RWPE2 (cell line): ENCODE results near the gene CLDN9.
A peak's percentile ranks its signal among the peaks of the same experiment; 100 is the strongest.

Experiments
- ATAC-seq: fragments of 200-7000 bp; cut with Tn5 transposase; 3 replicates; pipeline ENCODE4 v1.9.1; 2021; ENCODE audit warnings: low read depth
- DNase-seq: peaks from one replicate; pipeline ENCODE4 v3.0.0-alpha.2; 2020; ENCODE audit warnings: low spot score
- H3K27ac ChIP-seq: fragments of 450-650 bp; 2 replicates; pipeline ENCODE4 v1.5.1; 2017; ENCODE audit warnings: mild to moderate bottlenecking; ENCODE audit not compliant: poor library complexity, severe bottlenecking
- H3K27me3 ChIP-seq: fragments of 250-450 bp; sonication (Bioruptor Pico); 2 replicates; pipeline ENCODE4 v1.5.1; 2021; ENCODE audit warnings: mild to moderate bottlenecking, moderate library complexity; ENCODE audit not compliant: insufficient read depth, poor library complexity, severe bottlenecking
- H3K36me3 ChIP-seq: fragments of 250-450 bp; sonication (Bioruptor Pico); 2 replicates; pipeline ENCODE4 v1.5.1; 2020; ENCODE audit warnings: low read depth, mild to moderate bottlenecking, moderate library complexity
- H3K4me1 ChIP-seq: fragments of 250-450 bp; sonication (Bioruptor Pico); 2 replicates; pipeline ENCODE4 v1.5.1; 2021; ENCODE audit warnings: mild to moderate bottlenecking, moderate library complexity; ENCODE audit not compliant: insufficient read depth, poor library complexity, severe bottlenecking
- H3K4me3 ChIP-seq: fragments of 250-450 bp; sonication (Bioruptor Pico); 2 replicates; pipeline ENCODE4 v1.5.1; 2021; ENCODE audit warnings: mild to moderate bottlenecking, moderate library complexity; ENCODE audit not compliant: severe bottlenecking
- H3K9me3 ChIP-seq: fragments of 250-450 bp; sonication (Bioruptor Pico); 2 replicates; pipeline ENCODE4 v1.5.1; 2021; ENCODE audit warnings: mild to moderate bottlenecking, moderate library complexity; ENCODE audit not compliant: severe bottlenecking
- CTCF ChIP-seq: fragments of 450-650 bp; IDR thresholded peaks from one replicate; pipeline ENCODE4 v1.5.1; 2017; ENCODE audit warnings: mild to moderate bottlenecking, moderate library complexity; ENCODE audit not compliant: poor library complexity, severe bottlenecking

Gene CLDN9

DNA sequence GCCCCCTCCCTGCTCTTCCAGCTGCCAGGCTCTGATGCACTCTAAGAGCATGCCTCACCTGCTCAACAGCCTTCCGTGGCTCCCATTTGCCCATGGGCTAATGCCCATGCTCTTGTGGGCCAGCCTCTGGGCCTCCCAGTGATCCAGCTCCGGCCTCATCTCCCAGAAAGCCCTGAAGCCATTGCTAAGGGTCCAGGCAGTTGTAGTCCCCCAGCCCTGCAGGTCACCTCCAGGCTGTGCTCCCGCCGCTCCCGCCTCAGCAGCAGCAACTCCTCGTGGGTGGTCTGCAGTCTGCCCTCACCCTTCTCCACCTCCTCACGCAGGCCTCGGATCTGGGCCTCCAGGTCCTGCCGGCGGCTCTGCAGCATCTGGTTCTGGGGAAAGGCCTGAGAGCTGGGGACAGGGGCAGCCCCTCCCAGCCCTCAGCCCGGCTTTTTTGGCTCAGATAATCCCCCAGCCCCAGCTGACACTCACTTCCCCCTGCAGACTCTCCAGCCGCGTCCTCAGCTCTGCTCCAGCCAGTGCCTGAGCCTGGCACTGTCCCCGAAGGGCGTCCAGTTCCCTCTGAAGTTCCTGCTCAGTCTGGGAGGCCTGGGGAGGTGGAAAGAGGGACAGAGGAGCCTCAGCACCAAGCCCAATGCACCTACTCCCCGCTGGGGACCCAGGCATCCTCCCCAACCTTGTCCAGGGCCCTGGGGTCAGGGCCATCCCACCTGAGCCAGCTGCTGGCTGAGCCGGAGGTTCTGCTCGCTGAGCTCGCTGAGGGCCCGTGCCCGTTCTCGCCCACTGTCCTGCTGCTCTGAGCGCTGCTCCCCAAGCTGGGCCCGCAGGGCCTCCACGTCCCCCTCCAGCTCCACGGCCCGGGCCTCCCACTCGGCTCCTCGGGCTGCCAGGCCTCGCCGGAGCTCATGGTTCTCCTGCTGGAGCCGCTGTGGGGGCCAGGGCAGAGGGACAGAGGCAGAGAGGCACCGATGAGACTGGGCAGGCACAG lies 17.8 kb downstream of the CLDN9 start:
- ATAC-seq = no peak
- no peak overlapping the region for H3K27ac ChIP-seq
- no peak for TF ChIP-seq CTCF
- H3K36me3 ChIP-seq = peaks cover 17% of the 10 kb centered on the region
- H3K4me3 ChIP-seq = no peak overlapping the region
- no peaks in the 10 kb centered on the region for H3K9me3 ChIP-seq
- DNase-seq = no peak
- peaks cover 3% of the 10 kb centered on the region for H3K4me1 ChIP-seq
- H3K27me3 ChIP-seq = peaks cover 29% of the 10 kb centered on the region

- H3K27me3 ChIP-seq = peaks cover 49% of the 10 kb centered on the region
- no peaks in the 10 kb centered on the region for H3K9me3 ChIP-seq
- ATAC-seq (no peak), DNase-seq (no peak)
- H3K27ac ChIP-seq = no peak overlapping the region
- no peaks in the 10 kb centered on the region for H3K36me3 ChIP-seq
- TF ChIP-seq CTCF = no peak
- peaks cover 3% of the 10 kb centered on the region for H3K4me1 ChIP-seq
- H3K4me3 ChIP-seq = no peak overlapping the region
These were observed 19.9 kb downstream of the CLDN9 start for GRCh38 chr16:3032624-3033023.

- DNase-seq (no peak), ATAC-seq (no peak)
- peaks cover 34% of the 10 kb centered on the region for H3K27me3 ChIP-seq
- no peak for TF ChIP-seq CTCF
- H3K9me3 ChIP-seq = no peaks in the 10 kb centered on the region
- H3K4me3 ChIP-seq = no peak overlapping the region
- no peaks in the 10 kb centered on the region for H3K4me1 ChIP-seq
- H3K27ac ChIP-seq = no peak overlapping the region
- no peaks in the 10 kb centered on the region for H3K36me3 ChIP-seq
These were observed 22.7 kb downstream of the CLDN9 start for GRCh38 chr16:3035289-3035971.

GRCh38 chr16:3035972-3036725 lies 23.4 kb downstream of the CLDN9 start:
- DNase-seq (no peak), ATAC-seq (no peak)
- Histone ChIP-seq H3K4me1 (no peaks in the 10 kb centered on the region), H3K9me3 (no peaks in the 10 kb centered on the region), H3K27me3 (peaks cover 34% of the 10 kb centered on the region), H3K4me3 (peak overlapping the region; percentile 24), H3K36me3 (no peaks in the 10 kb centered on the region), H3K27ac (no peak overlapping the region)
- TF ChIP-seq CTCF = no peak
